GM19239 (cell line): ENCODE data around the gene NANOS3.
"Not testable (repeated sequence)": the region's sequence is repeated elsewhere in the genome, so short reads cannot be mapped to it uniquely, and the experiment has no call there.

Experiments used
- DNase-seq: peaks from one replicate; pipeline ENCODE4 v3.0.0; 2011; ENCODE audit warnings: low spot score; ENCODE audit not compliant: insufficient read length
- FAIRE-seq: peaks from 2 replicates; lab custom pipeline; 2011; peaks lifted over from hg19 to GRCh38; lab: Jason Lieb, UNC

The NANOS3 gene

GRCh38 chr19:13842291-13843103 lies 34.4 kb upstream of the NANOS3 start:
- peak; percentile 44 for DNase-seq
- FAIRE-seq, result peak; percentile 47

GRCh38 chr19:13843104-13843921 lies 33.6 kb upstream of the NANOS3 start:
- peak; percentile 47 for FAIRE-seq
- DNase-seq, result no peak

DNA sequence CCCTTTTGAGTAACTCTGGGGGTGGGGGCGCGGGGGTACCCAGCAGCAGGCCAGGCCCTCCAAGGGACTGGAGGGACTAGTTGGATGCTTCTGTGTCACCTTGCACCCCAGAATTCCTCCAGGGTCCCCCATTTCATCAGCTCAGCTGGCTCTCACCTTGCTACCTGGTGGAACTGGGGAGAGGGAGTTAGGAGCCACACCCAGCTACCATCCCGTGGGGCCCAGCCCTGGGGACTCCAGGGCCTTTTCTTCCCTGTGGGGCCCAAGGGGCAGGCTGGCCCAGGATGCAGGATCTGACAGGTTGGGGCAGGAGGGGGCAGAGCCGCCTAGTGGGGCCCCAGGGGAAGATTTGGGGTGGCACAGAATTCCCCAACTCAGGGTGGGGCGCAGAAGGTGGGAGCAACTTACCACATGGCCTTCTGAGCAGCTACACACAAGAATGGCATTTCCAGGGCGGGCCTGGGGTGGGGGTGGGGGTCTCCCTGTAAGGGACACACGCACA lies 32.8 kb upstream of the NANOS3 start:
- FAIRE-seq, result no peak
- DNase-seq, result no peak

DNA sequence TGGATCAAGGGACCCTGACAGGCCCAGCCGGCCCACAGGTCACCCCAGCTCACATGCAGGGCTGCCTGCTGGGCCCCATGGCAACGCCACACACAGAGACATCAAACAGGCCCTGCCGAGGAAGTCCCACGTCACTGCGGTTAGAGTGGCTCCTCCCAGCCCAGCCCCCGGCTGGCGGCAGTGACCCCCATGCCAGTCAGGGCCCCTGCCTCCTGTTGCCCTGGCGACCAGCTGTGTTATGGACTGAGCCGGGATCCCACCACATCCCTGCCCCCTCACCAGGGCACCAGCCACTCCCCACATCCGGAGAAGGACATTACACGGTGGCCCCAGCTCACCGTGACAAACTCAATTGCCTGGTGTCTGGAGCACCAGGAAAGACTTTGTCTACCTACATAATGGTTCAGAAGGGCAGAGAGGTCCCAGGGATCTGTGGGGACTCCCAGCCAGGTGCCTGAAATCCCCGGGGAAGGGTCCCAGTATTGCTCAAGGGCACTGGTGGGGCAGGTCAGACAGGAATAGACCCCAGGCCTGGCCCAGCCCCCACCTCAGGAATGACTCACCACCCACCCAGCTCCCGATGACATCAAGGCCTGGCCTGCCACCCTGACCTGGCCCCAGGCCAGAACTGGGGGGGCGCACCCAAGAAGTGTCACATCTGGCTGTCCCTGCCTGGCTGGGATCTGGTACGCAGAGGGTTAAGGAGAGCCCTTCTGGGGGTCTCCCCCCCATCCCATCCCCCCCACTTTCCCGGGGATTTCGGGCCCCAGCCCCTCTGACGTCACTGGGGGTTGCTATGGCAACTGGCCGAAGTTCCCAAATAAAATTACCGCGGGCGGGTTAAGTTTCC lies 30.2 kb upstream of the NANOS3 start:
- DNase-seq (peak; percentile 95), FAIRE-seq (peak; percentile 93)

DNA sequence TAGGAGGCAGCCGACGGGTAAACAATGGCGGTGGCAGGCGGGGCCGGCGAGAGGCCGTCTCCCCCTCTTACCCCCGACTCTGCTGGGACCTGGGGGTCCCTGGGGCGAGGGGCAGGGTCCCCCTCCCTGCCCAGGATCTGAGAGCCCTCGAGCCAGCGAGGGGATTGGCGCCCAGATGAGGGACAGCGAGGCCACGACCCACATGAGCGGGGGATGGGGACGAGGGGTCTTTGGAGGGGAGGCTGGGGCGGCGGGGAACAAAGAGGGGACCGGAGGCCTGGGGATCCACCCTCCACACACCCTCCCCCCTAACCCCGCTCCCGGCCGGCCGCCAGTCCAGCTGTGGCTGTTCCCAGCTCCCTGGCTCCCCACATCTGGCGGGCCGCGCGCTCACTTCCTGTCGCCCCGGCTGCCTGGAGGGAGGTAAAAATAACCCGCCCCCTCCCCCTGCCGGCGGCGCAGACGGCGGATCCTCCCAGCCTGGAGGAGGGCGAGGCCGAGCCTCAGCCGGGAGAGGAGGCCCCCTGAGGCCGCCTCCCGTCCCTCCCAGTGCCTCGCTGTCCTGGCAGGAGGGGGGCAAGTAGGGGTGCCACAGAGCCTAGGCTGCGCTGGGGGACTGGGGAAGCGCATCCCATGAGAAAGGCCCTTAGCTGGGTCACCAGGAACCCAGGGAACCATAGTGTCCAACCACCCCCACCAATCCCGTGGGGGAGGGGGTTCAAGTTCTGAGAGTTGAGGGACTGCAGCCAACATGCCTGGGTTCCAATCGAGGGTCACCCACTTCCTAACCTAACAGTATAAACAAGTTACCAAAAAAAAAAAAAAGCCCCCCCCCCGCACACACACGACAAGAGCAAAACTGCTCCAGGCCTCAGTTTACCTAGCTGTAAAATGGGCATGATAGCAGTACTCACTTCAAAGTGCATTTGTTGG lies 29.3 kb upstream of the NANOS3 start:
- FAIRE-seq (no peak), DNase-seq (peak; percentile 87)

DNA sequence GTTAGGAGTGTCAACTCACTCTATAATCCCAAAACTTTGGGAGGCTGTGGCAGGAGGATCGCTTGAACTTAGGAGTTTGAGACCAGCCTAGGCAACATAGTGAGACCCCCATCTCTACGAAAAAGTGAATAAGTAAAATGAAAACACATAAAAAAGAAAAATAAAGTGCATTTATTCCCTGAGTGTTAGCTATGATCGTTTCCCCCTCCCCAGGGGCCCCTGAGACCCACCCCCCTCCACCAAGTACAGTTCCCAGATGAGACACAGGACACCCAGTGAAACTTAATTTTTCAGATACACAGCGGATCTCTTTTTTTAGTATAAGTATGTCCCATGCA lies 28.6 kb upstream of the NANOS3 start:
- DNase-seq, result no peak
- FAIRE-seq, result no peak

DNA sequence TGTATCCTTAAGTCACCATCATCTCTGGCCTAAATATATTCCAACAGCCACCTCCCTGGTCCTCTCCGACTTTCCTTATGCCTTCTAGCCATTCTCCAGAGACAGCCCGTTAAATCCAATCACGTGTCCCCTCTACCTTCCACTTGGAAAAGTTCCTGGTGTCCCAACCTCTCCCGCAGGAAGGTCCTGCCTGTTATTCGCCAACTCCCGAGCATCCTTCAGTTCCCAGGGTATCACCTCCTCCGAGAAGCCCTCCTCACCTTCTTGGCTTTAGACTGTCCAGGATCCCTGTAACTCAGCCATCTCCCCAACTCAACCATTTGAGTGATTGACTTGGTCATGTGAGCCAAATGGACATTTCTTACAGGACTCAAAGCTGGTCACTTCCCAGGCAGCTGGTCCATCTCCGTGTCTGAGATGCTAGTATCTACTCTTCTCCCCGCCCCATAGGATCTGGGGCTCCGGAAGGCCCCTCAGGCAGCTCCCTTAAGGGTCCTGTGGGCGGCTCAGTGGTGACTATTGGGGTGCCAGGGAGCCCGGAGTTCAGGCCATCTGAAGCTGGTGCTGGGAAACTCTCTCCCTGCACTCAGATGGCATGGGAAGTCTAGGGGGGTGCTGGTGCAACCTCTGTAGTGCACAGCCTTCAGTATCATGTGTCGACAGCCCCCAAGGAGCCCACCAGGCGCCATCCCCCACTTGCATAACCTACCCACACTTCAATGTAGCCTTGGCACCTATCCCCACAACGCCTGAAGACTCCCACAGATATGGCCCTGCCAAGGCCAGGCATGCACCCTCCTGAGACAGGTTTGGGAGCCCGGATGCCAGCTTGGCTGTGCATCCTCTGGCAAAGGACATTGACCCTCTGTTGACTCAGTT lies 27.9 kb upstream of the NANOS3 start:
- DNase-seq (no peak), FAIRE-seq (no peak)

GRCh38 chr19:13849991-13850909 lies 26.7 kb upstream of the NANOS3 start:
- no peak for FAIRE-seq
- no peak for DNase-seq

GRCh38 chr19:13850910-13851733 lies 25.8 kb upstream of the NANOS3 start:
- DNase-seq (no peak), FAIRE-seq (no peak)

DNA sequence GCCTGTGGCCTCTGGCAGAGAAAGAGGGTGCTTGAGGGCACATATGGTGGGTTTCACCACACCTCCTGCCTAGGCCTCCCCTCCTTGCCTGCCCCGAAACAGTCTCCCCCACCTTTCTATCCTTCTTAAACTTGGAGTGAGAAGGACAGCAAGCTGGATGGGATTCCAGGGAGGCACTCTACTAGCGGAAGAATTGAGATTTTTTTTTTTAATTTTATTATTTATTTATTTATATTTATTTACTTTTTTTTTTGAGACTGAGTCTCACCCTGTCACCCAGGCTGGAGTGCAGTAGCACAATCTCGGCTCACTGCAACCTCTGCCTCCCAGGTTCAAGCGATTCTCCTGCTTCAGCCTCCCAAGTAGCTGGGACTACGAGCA lies 25.2 kb upstream of the NANOS3 start:
- not testable (repeated sequence) for FAIRE-seq, DNase-seq

- DNase-seq, FAIRE-seq: not testable (repeated sequence)
These were observed 24.7 kb upstream of the NANOS3 start for GRCh38 chr19:13852171-13852707.

DNA sequence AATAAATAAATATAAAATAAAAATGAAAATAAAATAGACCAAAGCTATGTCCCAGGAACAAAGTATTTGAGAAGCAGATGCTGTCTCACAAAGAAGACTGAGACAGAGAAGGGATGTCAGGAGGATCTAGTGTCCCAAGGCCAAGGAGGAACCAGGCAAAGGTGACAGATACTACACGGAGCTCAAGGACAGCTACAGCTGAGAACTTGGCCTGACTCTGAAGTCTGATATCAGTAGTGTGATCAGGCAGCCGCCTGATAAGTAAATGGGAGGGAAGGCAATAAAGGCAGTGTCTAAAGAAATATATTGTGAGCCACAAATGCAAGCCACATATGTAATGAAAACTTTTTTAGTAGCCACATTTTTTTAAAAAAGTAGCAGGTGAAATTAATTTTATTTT lies 20.4 kb upstream of the NANOS3 start:
- FAIRE-seq (no peak), DNase-seq (no peak)

DNA sequence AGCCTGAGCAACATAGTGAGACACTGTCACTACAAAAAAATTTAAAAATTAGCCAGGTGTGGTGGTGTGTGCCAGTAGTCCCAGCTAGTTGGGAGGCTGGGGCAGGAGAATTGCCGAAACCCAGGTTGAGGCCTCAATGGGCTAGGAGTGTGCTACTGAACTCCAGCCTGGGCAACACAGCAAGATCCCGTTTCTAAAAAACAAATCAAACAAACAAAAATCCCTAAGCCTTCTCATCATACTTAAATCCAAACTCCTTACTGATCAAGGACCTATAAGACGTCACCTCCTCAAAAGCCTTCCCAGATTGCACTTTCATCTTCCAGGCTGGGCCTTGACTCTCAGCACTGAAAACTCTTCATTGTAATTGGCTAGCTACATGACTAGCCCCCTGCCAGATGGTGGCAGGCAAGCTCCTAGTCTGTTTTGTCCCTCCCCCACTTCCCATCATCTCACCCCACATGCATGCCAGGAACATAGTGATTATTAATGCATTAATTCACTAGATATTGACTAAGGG lies 17.5 kb upstream of the NANOS3 start:
- FAIRE-seq, result no peak
- DNase-seq, result no peak

DNA sequence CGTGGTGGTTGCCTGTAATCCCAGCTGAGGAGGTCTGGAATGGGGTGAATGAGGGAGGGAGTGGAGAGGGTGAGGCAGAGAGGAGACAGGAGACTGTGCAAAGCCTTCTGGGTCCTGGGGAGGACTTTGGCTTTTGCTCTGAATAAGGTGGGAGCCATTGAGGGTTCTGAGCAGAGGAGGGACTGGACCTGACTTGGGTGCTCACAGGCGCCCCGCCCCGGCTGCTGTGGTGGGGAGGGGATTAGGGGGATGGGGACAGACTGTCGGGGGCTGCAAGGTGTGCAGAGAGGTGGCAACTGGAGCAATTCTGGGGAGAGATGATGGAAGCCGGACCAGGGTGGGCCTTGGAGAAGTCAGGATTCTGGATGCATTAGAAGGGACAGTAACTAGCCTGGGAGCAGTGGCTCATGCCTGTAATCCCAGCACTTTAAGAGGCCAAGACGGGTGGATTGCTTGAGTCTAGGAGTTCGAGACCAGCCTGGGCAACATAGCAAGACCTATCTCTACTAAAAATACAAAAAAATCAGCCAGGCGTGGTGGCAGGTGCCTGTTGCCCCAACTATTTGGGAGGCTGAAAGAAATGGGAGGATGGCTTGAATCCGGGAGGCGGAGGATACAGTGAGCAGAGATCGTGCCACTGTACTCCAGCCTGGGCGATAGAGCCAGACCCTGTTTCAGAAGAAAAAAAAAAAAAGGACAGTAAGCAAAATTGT lies 16.1 kb upstream of the NANOS3 start:
- DNase-seq (no peak), FAIRE-seq (no peak)

DNA sequence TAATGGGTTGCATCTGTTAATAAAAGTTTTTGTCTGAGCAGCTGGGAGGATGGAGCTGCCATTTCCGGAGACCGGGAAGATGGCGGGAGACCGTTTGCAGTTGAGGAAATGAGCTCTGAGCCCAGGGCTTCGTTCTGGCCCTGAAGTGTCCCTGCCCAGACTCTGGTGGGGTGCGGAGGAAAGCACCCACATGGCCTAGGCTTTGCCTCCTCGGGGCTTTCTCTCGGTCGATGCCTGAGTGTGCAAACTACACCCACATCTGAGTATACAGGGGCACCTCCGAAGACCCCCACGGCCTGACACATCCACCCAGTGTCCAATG lies 15.6 kb upstream of the NANOS3 start:
- peak; percentile 82 for FAIRE-seq
- DNase-seq, result no peak
